Breast epithelium (tissue), 3 donors: Measurements from ENCODE around the gene NPY.

ENCODE experiments used
- POLR2AphosphoS5 ChIP-seq, 3 donors: sonication (generic); formaldehyde crosslinking; IDR thresholded peaks; one replicate each; pipeline ENCODE4 v1.6.1; 2017; ENCODE audit warnings: antibody characterized with exemption in 3 of 3
- TF ChIP-seq, protein P1 (sequence below), 3 donors: fragments of 450-650 bp; IDR thresholded peaks; one replicate each; pipeline ENCODE4 v1.5.1; 2016 to 2017; ENCODE audit warnings: antibody characterized with exemption in 3 of 3, mild to moderate bottlenecking in 3 of 3, moderate library complexity in 3 of 3

DNA sequence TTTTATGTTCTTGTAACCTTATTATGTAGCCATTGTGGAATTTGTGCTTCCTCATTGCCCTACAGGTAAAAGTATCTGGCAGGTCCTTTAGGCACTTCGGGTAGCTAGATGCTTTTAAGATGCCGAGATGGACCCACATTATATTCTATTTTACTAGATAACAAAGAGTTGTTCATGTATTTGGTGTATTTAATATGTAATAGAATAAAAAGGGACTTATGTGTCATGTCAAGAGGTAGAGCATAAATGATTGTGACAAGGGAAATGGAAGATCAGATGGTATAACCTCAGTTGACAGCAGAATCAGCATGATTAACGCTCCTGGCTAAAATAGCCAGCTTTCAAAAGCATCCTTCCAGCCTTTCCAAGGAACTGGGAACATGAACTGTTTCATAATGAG lies 50.6 kb downstream of the NPY start:
- TF ChIP-seq, protein P1, sequence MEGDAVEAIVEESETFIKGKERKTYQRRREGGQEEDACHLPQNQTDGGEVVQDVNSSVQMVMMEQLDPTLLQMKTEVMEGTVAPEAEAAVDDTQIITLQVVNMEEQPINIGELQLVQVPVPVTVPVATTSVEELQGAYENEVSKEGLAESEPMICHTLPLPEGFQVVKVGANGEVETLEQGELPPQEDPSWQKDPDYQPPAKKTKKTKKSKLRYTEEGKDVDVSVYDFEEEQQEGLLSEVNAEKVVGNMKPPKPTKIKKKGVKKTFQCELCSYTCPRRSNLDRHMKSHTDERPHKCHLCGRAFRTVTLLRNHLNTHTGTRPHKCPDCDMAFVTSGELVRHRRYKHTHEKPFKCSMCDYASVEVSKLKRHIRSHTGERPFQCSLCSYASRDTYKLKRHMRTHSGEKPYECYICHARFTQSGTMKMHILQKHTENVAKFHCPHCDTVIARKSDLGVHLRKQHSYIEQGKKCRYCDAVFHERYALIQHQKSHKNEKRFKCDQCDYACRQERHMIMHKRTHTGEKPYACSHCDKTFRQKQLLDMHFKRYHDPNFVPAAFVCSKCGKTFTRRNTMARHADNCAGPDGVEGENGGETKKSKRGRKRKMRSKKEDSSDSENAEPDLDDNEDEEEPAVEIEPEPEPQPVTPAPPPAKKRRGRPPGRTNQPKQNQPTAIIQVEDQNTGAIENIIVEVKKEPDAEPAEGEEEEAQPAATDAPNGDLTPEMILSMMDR (IDR thresholded peaks at IDR 0.05): no peak
- TF ChIP-seq POLR2AphosphoS5 (IDR thresholded peaks at IDR 0.05): no peak
